ENCODE results near the gene CXCL14.

The CXCL14 gene

GRCh38 chr5:135596157-135596763 lies 17.5 kb upstream of the CXCL14 start:
- DNase-seq: no peak

DNA sequence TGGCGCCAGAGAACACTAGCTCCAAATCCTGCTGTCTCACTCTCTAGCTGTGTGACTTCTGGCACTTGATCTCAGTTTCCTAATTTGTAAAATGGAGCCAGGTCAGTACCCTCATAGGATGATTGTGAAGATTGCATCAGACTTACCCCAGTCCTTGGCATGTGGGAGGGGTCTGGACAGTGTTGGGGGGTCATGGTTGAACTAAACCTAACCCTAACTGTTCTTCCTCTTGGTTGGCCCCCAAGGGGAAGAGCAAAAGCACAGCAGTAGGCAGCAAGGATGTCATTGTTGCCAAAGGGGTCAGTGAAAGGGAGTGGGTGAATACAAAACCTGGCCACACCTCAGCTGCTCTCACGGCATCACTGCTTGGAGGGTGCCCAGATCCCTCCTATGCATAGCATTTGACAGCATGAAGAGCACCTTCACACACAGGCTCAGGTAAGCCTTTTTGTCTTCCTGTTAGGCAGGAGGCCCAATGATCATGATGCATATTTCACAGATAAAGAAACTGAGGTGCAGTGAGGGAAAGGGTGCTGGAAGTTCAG lies 15.7 kb upstream of the CXCL14 start:
- DNase-seq: no peak

DNA sequence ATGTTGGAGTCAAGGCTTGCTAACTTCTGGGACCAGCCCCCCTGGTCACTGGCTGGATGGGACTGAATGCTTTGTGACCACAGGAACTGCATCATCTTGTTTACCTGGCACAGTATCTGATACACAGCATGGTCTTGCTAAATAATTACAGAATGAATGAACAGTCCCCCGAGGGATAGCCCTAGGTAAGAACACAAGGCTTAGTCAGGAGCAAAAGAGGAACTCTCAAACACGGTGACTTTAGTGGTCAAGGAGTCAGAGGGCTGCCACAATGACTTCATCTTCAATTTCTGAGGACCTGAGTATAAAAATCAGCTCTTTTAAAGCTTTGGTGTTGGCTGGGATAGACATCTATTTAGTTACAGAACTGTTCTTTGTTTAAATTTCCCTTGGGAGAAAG lies 15.1 kb upstream of the CXCL14 start:
- no peak for DNase-seq

- DNase-seq: no peak
Measured at GRCh38 chr5:135593141-135593540, 14.3 kb upstream of the CXCL14 start.

- no peak for DNase-seq
Measured at GRCh38 chr5:135592312-135593045, 13.7 kb upstream of the CXCL14 start.

- no peak for DNase-seq
Measured at GRCh38 chr5:135591277-135591676, 12.5 kb upstream of the CXCL14 start.

DNA sequence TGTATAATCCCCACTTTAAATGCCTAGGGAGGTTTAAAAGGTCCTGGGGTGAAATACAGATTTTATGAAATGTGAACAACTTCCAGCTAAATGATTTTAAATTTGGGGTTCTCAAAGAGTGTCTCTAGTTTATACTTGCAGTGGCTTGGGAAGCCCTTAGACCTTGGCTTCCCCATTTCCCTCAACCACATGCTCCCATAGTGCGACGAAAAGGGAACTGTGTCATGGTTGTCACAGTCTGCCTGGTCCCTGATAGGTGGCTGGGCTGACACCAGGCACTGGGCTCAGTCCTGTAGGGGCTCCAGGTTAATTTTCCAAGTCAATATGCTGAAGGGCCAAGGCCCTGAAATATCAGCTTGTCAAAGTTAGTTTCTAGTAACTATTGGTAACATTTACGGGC lies 10.4 kb upstream of the CXCL14 start:
- DNase-seq: no peak

GRCh38 chr5:135587721-135588663 lies 9.2 kb upstream of the CXCL14 start:
- no peak for DNase-seq

- DNase-seq: no peak
Measured at GRCh38 chr5:135584918-135585317, 6.1 kb upstream of the CXCL14 start.

- no peak for DNase-seq
Measured at GRCh38 chr5:135584276-135584675, 5.5 kb upstream of the CXCL14 start.

DNA sequence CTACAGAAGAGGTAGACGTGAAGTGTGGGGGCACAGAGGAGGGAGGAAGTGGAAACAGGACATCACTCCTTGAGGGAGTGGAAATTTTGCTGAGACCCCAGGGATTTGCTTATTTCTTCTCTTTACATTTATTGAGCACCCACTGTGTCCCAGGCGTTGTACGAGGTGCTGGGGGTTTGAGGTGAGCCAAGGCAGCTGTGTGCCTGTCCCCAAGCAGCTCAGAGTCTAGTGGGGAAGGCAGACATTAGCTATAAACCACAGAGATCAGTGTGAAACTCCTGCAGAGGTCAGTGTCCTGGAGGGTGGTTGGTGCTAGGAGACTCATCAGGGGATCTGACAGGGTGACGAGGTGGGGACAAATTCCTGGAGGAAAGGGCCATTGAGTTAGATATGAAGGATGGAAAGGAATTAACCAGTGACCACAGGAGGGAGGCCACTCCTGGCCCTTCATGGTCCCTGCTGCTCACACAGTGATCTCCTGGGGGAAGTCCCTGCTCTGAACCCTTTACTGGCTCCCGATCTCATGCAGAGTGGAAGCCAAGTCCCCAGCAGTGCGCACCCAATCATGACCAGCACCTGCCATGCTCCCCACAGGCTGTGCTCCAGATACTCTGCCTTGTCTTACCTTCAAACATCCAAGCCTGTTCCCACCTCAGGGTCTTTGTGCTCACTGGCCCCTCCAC lies 3.4 kb upstream of the CXCL14 start:
- no peak for DNase-seq

- DNase-seq: no peak
Measured at GRCh38 chr5:135578305-135578684, 496 bp downstream of the CXCL14 start.

DNA sequence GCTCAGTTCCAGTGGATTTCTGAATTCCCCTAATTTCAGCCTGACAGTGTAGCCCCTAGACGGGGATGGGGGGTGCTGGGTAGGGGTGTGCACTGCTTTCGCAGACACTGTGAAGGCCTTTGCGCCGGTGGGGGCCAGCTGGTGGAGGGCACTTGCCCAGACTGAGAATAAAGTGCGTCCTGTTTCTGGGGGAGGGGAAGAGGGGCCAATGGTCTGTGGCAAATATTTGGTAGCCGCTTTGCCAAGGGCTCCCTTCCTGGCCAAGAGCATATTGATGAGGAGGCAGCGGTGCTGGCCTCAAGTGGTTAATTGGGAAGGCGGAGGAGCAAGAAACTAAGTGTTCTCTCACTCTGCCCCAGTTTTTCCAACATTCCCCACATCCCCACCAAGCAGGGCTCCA lies 1.4 kb downstream of the CXCL14 start:
- no peak for DNase-seq

- DNase-seq: no peak
Measured at GRCh38 chr5:135576075-135576599, 2.7 kb downstream of the CXCL14 start.

DNA sequence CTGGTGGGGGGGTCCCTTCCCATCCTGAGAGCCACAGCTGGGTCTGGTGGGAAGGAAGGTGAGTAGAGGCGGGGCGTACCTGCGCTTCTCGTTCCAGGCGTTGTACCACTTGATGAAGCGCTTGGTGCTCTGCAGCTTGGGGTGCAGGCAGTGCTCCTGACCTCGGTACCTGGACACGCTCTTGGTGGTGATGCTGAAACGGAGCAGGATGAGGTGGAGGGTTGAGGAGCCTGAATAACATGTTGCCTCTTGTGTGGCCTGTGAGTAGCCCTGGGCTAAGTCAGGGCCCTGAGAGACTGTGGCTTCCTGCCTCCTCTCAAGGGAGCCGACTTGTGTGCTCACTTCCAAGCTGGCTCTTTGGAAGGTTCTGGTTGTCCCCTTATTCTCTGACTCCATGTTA lies 4.3 kb downstream of the CXCL14 start:
- no peak for DNase-seq

DNA sequence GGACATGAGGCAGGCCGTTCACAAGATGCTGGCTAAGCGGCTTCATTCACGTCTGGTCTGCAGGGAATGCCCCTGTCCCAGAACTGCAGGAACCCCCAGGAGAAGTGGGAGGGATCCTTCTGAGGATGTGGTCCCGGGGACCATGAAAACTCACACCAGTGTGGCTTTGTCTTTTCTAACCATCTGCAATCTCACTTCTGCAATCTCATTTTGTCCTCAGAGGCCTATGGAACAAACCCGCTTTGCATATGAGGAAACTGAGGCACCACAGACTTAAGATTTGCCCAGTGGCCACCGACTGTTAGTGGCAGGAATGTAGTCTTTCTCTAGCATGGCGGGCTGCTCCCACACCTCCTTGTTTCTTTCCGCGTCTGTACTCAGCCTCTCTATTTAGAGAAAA lies 6.9 kb downstream of the CXCL14 start:
- no peak for DNase-seq

DNA sequence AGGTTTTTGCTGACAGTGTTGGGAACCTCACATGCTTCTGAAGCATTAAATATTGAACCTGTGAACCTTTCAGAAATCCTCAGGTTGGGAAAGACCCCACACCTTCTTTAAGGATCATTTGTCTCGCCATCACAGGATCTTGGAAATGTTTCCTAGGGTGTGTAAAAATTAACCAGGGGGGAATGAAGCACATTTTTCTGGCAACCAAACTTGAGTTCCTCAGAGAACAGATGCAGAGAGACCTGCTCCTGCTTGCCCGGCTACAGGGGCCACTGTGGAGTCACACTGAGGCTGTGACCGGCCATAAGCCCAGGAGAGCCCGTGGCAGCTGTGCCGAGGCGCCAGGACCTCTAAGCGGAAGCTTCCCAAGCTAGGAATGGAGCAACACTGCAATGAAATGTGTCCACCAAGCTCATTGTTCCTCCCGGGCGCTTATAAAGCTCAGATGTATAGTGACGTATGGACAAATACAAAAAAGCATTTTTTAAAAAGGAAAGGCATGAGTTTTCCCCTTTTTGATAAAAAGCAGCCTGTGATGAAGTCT lies 7.7 kb downstream of the CXCL14 start:
- no peak for DNase-seq

GRCh38 chr5:135570453-135570764 lies 8.4 kb downstream of the CXCL14 start:
- DNase-seq: no peak

- no peak for DNase-seq
Measured at GRCh38 chr5:135569755-135570452, 8.9 kb downstream of the CXCL14 start.

DNA sequence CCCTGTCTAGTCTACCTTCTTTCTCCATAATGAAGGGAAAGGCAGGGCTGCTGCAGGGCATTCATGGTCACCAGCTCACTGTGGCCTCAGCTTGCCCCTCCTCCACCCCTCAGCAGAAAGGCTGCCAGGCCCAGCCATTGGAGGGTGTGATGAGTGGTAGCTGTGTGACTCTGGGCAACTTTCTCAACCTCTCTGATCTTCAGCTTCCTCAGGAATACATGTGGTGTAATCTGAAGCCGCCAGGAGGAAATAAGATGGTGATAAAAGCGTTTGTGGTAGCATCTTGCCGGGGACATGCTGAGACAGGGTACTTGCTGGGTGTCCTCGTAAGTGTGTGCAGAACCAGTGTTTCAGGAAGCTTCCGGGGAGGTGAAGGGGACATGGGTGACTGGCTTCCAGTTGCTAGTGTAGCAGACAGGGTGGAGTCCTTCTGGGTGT lies 9.8 kb downstream of the CXCL14 start:
- no peak for DNase-seq

DNA sequence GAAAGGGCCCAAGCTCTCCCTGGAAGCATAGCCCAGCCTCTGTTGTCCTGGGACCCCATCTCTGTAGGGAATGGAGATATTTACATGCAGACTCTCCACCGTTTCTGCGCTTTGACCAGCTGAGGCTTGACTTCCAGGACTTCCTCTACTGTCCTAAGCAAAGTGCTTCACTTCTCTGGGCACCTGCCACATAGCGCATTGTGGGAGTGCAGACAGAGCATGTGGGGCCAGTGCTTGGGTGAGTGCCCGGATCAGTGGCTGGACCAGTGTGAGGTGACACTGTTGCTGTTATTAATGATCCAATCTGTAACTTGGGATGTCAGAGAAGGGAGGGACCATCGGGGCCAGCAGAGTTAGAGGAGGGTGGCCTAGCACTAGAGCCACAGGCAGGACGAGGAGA lies 10.5 kb downstream of the CXCL14 start:
- no peak for DNase-seq

DNA sequence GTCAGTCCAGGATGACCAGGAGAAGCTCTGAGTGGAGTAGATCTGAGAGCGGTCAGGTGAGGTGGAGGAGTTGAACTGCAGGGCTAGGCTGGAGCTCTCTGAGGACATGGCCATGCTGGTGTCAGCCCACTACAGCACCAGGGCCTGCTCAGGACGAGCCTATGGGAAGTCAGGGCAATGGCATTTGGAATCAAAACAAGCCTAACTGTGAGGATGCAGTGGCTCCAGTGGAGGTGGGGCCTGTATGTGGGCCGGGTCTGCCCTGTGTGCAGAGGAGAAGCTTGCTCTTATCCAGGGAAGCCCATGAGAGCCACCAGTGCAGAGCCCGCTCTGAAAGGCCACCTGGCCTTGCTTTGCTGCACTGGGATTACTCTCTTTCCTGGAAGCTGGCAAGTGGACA lies 11.1 kb downstream of the CXCL14 start:
- DNase-seq: no peak

Data from stimulated activated naive CD4-positive, alpha-beta T cell (primary cell).